Subcutaneous adipose tissue (tissue), 4 donors: ENCODE data around the gene RIMS1. TPM values are rescaled to one million over a fixed set of nuclear protein-coding genes. Genes with fewer than 3 reads are reported as not detected.

Source experiments
- CTCF ChIP-seq: fragments of 450-650 bp; IDR thresholded peaks from one replicate; pipeline ENCODE4 v1.5.1; 2016; ENCODE audit warnings: low read depth, mild to moderate bottlenecking, control low read depth, antibody characterized with exemption, moderate library complexity
- total RNA-seq, 4 donors: library from RNA; depleted of rRNA; stranded (reverse); fragments of >200 nt; gene quantifications; one replicate each; pipeline ENCODE4 v1.1.0, GENCODE V29; 2016

Gene RIMS1
- total RNA-seq, 4 donors from 2014 or later = 0.19 to 2.1 (median 1.3) TPM

DNA sequence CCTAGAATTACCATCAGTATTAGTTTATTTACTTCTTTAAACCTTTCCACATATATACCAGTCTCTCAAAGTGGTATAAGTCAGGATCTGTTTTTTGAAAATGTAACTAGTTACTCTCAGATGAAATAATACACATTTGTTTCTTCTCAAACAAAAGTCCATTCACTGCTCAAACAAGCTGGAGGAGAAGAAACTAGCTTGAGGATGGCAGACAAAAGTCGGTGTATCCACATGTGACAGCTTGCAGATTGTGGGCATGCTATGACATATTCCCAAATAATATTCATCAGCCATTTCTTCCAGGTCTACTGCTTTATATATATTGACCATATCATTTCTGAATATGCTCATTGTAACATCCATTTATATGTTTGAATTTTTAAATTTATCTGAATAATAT is 538.1 kb downstream of the RIMS1 start:
- no peak for TF ChIP-seq CTCF

DNA sequence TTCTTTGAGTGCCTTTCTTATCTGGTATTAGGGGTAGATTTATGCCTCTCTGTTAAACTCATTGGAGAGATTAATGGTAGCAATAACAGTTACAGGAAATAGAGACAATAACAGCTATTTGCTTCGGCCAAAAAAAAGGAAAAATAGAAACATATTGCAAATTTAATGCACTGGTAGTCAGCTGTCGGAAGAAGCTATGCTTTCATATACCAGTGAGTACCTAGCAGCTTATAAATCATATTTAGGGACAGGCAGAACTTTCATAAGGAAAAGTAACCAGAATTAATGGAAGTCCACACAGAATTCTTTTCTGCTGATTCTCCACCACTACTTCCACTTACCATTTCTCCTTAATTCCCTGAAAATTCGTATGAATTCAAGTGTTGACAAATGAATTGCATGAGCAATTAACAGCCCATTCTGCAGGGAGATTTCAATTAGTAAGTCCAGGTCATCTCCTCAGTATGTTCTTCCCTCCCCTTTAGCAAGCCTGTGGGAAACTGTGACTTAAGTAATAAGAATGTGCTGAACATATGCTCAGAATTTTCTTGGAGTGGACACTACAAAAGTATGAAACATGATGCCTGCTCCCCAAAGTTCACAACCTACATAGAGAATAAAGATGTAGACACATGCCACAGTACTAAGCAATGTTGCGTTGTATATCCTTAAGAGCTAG is 538.8 kb downstream of the RIMS1 start:
- no peak for TF ChIP-seq CTCF

DNA sequence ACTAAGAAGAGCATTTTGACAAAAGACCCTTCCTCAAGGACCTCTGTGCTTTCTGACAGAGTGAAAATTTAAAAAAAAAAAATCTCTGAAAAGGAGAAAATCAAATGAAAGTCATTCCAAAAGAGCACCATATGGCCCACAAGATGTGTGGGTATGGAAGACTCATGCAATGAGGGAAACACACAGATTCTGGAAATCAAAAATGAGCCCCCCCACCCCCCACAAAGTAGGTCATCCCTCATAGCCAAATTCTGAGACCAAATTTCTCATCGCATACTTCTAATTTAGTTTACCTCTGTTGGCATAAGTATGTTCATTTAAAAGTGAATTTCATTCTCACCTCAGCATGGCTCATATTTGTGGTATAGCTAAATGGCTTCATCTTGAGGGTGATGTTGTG is 554.3 kb downstream of the RIMS1 start:
- TF ChIP-seq CTCF = no peak

- TF ChIP-seq CTCF = no peak
These were observed 560.1 kb downstream of the RIMS1 start for GRCh38 chr6:72446430-72446829.
